NCI-H1694 treated with DMSO at 0.1 percent for 48 hours (cell line): ENCODE data around the gene RASAL3.

ENCODE experiments used
- DNase-seq: peaks from one replicate; lab custom pipeline; 2025; lab: John Stamatoyannopoulos, UW

RASAL3 gene

DNA sequence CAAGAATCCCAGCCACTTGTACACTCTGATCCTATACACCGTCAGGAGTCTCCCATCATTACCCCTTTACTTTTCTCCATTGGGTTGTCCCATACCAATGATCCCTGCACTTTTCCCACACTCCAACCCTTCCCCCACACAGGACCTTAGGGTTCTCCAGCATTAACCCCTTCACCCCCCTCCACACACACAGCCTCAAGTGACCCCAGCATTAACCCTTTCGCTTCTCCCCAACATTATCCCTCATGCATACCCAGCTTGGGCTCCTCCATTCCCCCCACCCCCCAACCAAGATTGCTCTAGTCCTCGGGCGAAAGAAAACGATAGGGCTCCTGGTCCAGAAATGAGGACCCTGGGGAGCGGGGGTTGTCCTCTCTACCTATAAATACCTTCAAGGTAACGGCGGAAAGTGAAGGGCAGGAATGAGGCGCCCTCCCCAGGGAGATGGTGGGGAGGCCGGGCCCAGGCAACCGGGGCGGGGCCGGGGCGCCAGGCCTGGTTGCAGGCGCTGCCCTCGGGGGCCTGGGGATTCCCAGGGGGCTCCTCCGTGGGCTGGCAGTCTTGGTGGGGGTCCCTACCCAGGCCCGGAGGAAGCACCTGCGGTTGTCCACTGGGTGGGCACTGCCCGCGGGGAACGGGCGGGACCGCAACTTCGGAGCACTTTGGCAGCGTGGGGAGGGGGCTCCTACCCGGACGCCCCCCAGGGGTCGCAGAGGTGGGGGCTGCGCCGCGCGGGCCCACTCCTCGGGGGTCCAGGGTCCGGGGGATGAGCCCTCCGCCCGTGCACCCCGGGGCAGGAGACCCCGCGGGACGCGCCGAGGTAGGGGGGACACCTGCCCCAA lies 15.3 kb downstream of the RASAL3 start:
- no peak for DNase-seq

DNA sequence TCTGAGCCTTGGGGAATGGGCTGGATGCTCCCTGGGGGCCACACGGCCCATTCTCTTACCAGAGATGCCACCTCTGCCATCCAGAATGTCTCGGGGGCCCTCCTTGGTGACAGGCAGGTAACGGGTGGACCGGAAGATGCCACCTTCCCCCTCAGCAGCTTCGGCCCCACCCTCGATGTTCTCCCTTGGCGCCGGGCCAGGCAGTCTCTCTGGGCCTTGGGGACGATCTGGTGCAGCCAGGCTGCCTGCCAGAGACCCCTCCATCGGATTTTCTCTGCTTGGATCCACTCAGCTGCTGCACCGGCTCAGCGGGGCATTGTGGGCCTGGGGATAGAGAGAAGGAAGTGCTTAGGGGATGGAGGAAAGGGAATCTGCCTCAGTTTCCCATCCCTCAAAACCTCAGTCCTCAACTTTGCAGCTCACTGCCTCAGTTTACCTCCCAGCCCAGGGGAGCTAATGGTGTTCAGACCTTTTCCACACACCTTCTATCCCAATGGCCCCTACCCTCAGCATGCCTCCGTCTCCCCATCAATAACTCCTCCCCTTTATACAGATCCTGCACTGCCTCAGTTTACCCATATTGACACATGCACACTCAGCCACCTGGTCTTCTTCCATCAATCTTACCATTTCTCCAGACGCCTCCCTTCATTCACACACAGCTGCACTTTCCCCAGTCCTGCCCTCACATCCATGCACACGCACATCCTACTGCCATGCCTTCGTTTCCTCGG lies 16.1 kb downstream of the RASAL3 start:
- DNase-seq = no peak

DNA sequence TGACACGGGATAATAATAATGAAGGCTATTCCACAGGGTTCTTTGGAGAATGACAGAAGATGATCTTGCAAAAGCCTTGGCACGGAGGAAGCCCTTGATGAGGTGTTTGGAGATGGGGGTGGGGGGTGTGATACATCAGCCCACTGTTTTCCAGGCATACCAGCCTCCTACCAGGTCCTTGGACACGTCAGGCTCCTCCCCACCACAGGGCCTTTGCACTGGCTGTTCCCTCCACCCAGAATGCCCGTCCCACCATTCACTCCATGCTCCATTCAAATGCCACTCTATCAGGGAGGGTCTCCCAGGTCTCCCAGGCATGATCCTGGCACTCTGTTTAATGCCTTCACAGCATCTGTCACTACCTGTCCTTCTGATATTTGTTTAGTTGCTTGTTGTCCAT lies 17.3 kb downstream of the RASAL3 start:
- DNase-seq = no peak

DNA sequence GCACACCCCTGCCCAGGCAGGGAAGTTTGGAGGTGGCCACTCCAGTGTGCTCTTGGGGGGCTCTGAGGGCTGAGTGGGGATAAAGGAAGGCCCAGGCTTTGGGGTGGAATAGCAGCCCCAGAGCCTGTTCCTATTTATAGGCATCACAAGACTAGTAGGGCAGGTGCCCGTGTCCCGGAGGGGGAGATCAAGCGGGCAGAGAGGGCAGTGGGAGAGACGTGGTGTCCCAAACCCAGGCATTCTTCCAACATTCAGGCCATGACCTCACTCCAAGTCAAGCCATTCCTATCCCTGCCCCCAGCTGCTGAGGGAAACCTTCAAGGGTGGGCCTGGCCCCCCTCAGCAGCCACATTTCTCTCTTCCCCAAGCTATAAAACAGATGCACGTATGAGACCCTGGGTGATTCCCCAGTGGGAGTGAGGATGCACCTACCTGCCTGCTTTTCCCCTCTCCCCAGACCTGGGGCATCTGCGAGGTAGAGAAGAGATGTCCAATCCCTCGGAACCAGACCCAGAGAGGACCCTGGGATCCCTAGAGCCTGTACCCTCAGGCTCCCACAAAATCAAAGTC lies 18.5 kb downstream of the RASAL3 start:
- no peak for DNase-seq

DNA sequence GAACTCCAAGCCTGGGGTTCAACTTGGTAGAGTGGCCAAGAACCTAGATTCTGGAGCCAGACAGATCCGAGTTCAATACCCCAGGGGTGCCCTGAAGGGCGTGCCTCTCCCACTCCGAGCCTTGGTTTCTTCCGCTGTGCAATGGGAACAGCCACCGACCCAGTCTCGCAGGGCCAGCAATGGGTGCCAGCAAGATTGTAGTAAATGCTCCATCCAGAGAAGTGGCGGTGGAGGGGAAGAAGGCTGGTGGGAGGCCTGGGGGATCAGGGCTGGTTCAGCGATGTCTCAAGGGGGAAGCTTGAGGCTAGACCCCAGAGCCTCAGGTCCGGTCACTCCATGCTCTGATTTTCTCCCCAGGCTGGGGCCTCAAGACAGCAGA lies 19.1 kb downstream of the RASAL3 start:
- DNase-seq = no peak

DNA sequence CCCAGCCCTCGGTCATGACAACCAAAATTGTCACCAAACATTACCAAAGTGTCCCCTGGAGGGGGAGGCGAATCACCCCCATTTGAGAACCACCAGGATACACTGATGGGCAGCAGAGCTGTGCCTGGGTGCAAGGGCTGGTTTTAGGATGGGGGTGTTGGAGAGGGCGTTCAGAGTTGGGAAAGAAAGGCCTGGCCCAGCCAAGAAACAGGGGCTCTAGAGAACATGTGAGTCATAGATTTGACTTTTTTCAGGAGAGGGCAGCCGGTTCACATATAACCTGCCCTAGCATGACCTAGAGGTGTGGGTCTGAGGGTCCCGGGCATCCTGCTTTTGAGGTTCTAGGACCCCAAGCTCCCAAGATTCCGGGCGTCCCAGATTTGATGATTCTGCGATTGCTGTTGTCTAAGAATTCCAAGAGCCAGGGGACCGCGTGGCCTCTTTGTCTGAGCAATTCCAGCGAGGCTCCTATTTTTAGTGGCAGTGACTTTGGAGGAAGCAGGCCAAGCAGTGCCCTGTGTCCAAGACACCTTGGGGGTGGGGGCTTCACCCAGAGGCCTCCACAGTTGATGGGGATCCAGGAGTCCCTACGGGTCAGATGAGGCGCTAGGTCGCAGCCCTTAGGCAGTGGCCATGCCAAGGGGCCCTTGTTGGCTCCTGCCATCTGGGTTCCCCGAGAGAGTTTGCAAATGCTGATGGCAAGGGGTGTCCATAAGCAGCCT lies 19.7 kb downstream of the RASAL3 start:
- no peak for DNase-seq

DNA sequence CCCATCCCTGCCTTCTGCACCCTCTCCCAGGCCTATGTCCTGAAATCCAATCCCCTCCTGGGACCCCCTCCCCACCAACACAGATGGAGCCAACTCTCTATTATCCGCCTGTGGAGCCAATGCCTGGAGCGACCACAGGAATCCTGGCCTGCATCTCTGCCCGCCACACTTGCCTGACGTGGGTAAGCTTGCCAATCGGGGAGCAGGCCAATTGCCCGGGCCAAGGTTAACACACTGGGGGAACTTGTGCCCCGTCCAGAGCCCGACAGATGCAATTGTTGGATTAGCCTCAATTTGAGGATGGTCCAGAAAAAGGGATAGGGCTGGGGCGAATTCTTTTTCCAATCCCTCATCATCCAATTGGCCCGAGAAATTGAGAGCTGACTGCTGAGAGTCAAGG lies 20.5 kb downstream of the RASAL3 start:
- DNase-seq = no peak

DNA sequence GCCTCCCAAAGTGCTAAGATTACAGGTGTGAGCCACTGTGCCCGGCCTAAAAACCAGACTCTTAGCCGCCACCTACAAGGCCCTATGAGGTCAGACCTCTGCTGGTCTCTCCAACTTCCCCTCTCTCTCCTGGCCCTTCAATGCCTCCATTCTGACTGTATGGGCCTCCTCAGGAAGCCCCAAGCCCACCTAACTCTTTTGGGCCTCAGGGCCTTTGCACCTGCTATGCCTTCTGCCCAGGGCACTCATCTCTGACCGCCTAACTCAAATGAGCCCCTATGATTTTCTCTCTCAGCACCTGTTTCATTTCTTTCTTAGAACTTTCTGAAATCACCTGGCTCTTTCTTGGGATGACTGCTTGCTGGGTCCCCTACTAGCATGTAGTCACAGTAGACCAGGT lies 21.0 kb downstream of the RASAL3 start:
- DNase-seq = no peak

DNA sequence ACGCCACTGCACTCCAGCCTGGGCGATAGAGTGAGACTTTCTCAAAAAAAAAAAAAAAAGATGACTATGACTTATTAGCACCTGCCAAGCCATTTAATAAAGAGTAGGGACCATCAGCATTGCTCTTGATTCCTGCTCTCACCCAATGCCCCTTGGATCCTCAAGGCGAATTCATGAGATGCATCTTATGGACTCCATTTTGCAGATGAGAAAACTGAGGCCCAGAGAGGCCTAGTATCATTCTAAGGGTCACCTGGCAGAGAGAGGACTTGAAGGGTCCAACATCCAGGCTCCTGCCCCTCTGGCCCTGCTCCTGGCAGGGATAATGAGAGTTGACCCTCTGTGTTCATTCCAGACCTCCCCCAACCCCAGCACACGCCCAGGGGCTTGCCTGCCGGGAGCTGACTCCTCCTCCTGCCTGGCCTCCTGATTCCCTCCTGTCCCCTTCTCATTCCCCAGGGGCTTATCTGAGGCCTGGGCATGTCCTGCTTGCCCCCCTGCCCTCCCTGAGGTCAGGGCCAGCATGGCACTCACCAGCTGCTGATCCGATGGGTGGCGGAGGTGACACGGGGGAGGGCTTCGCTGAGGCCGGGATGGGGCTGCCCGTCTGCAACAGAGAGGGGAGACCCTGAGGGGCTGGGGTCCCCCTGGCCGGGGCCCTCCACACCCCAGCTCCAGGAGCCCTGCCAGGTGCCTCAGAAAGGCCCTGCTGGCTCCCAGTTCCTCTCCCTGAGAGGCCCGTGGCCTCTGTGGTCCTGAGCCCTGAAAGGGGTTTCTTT lies 22.0 kb downstream of the RASAL3 start:
- DNase-seq = no peak

DNA sequence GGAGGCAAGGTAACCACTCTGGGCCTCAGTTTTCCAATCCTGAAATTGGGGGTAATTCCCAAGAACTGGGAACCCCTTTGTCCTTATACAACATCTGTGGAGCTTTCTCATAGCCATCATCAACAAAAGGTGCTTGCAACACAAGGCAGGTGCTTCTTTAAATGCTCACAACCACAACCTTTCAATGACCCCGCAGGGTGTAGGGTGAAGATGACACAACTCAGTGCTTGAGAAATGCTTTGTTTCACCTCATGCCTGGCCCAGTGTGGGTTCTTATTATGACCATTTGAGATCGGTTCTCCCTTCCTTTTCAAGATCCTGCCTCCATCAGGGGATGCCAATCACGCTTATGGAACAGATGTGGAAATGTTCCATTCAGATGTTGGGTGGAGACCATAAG lies 23.0 kb downstream of the RASAL3 start:
- DNase-seq = no peak

DNA sequence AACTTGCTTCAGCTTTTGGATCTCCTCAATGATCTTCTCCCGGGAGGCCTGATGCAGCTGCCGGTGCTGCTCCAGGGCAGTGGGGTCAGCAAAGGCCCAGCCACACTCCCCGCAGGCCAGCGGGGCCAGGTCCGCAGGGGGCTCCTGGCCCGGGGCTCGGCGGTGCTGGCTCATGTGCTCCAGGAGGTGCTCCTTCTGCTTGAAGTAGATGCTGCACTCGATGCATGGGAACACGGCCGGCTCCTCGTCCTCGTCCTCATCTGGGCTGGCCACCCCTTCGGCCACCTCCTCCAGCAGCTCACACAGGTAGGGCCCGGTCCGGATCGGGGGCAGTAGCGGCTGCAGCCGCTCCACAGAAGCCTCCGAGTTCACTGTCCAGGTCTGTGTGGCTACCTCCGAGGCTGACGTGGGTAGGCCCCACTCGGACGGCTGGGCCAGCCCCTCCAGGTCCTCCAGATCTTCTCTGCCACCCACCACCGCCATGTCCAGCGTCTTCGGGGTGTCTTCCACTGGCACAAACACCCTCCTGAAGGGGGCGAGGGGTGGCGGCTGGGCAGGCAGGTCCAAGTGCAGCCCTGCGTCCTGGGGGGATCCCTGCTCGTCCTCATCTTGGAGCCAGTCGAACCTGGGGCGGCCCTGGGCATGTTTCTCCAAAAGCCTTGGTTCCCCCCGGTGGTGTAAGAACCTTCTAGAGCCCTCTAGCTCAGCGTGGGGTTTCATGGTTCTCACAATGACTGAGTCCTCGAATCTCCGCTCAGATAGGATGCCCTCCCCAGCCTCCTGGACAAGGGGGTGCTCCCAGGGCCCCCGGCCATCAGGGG lies 24.3 kb downstream of the RASAL3 start:
- DNase-seq = no peak

DNA sequence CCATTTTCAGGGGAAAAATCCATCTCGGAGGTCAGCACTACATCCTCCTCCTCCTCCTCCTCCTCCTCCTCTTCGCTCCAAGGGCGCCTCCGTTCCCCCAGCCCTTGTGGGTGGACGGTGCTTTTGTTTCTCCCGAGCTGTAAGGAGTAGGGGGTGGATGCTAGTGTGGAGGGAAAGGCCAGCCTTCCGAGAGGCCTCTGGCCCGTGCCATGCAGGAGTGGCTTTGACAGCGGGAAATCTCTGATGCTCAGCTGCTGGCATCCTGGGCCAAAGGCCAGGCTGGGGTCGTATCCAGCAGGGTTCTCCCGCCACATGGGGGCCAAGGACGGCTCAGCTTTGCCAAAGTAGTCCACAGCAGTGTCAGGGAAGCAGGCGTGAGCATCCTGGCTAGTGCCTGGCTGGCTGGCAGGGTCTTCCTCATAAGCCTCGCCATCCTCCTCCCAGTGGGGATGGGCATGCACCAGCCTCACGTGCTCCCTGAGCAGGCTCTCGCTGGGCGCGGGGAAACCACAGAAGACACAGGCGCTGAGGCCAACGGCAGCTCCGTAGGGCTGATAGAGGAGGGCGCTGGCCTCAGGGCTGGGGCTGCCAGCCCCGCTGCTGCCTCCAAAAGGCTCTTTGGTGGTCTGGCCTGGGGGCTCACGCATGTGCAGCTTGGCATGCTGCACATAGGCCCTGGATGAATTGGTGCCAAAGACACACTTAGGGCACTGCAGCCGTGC lies 25.1 kb downstream of the RASAL3 start:
- DNase-seq = no peak

DNA sequence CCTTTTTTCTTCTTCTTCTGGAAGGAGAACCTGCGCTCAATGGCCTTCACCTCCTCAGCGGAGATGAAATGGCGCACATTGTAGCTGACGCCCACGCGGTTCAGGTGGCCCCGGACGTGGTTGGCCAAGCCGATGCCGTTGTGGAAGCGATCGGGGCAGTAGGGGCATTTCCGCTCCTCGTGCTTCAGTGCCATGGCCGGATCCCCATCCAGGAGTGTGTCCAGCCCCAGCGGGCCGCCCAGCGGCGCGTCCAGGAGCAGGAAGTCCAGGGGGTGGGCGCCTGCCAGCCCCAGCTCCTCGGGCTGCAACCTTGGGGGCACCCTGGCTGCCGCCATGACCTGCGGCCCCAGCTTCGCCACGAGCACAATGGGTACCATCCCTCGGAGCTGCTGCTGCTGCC lies 25.8 kb downstream of the RASAL3 start:
- DNase-seq = no peak

DNA sequence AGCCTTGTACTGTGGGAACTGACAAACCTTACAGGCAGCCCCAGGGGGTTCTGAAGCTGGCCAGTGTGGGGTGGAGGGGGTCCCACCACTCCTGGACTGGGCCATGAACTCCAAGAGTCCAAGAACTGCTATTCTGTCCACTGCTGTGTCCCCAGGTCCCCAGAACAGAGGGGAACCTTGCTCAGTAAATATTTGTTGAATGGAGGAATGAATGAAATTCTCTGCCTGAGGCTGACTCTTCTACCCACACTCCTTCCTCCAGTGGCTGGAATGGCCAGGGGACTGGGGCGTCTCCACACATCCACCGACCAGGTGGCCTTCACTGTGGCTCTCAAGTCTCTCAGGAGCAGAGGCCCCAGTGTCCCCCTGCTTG lies 26.2 kb downstream of the RASAL3 start:
- no peak for DNase-seq

DNA sequence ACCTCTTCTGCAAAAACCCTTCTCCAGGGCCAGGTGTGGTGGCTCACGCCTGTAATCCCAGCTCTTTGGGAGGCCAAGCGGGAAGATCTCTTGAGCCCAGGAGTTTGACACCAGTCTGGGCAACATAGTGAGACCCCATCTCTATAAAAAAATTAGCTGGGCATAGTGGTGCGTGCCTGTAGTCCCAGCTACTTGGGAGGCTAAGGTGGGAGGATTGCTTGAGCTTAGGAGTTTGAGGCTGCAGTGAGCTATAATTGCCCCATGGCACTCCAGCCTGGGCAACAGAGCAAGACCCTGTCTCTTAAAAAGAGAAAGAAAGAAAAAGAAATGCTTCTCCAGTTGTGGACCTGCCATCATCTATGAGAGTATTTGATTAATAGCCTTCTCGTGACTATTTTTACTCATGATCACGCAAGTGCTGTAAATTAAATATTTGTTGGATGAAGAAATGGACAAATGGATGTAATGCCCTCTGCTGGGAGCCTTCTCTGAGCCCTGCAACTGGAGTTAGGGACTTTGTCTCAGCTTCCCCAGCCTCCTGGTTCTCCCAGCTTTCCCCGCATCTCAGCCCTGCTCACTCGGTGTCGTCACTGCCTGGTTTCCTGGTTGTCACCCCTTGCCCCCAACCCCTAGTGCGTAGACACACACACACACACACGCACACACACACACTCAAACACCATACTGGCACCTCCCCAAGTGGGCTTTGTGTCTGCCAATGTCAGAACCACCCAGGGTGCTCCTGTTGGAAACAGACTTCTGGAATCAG lies 26.8 kb downstream of the RASAL3 start:
- no peak for DNase-seq

DNA sequence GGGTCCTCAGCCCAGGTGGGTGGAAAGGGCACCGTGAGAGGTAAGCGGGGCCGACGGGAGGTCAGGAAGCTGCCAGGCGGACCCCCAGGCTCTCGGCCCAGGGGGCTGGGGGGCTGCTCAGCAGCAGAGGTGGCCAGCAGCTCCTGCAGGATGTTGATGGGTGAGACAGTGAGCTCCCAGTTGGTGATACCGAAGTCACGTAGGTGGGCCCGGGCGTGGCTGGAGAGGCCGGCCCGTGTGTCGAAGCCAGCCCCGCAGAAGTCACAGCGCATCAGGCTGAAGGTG lies 27.6 kb downstream of the RASAL3 start:
- no peak for DNase-seq

DNA sequence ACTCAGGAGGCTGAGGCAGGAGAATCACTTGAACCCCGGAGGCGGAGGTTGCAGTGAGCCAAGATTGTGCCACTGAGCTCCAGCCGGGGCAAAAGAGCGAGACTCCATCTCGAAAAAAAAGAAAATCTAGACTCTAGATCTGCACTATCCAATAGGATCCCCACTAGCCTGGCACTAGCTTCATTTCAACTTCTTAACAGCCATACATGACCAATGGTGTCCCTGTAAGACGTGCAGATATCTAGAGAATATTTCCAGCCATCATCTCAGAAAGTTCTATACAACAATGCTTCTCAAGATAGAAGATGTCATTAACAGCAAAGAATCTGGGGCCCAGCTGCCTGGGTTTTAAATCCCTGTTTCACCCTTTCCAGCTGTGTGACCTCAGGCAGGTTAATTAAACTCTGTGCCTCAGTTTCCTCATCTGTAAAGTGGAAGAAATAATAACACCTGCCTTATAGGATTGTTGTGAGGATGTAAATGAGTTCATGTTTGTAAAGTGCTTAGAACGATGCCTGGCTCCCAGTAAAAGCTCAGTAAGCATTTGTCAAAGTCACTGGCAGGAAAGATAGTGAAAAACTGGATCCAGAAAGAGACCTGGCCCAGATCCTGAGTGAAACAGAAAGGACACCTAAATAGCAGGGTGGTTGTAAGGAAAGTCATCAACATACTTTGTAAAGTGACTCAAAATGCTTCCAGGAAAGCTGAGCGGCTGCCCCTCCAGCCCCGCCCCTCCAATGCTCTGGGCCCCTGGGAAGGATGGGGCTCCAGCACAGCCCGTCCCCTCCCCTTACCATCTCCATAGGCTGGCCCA lies 28.1 kb downstream of the RASAL3 start:
- DNase-seq = no peak

DNA sequence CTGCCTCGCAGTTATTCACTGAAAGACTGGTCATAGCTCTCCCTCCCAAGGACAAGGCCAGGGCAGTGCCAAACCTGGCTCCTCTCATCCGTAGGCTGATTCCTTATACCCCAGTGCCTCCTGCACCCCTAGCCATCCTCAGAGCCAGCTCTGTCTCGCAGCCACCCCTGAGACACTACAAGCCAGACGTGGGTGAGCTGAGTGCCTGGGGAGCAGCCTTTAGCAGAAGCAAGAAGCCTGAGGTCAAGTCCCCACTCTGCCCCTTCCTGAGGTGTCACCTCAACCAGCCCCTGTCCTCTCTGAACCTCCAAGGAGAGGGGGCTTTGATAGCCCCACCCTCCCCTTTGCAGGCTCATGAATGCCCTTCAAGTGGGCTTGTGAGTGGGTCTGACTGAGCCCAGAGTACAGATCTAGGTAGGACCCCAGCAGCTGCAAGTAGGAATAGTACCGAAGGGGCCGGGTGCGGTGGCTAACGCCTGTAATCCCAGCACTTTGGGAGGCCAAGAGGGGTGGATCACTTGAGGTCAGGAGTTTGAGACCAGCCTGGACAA lies 30.8 kb downstream of the RASAL3 start:
- DNase-seq = no peak
